DND-41 (cell line): Measurements from ENCODE around the gene YPEL1.
"Not testable (repeated sequence)": the region's sequence is repeated elsewhere in the genome, so short reads cannot be mapped to it uniquely, and the experiment has no call there.

ENCODE experiments used
- ATAC-seq: fragments of 200-7000 bp; cut with Tn5 transposase; 3 replicates; pipeline ENCODE4 v1.9.1; 2021; ENCODE audit warnings: low read depth; ENCODE audit not compliant: insufficient read depth
- DNase-seq: peaks from one replicate; pipeline ENCODE4 v3.0.0-alpha.2; 2020
- H2AFZ ChIP-seq: 2 replicates; pipeline ENCODE4 v1.6.0; 2012; ENCODE audit warnings: low read depth, low read length
- H3K27ac ChIP-seq: 2 replicates; pipeline ENCODE4 v1.5.1; 2012; ENCODE audit warnings: low read length, inconsistent platforms
- H3K27me3 ChIP-seq: fragments of 200-600 bp; sonication (generic); 2 replicates; pipeline ENCODE4 v1.6.0; 2012; ENCODE audit warnings: low read length, mild to moderate bottlenecking, inconsistent platforms; ENCODE audit not compliant: insufficient read depth, poor library complexity
- H3K36me3 ChIP-seq: 2 replicates; pipeline ENCODE4 v1.5.1; 2012; ENCODE audit warnings: low read length, inconsistent platforms; ENCODE audit not compliant: insufficient read depth
- H3K4me1 ChIP-seq: 2 replicates; pipeline ENCODE4 v1.5.1; 2012; ENCODE audit warnings: mild to moderate bottlenecking, low read length; ENCODE audit not compliant: insufficient read depth
- H3K4me2 ChIP-seq: 2 replicates; pipeline ENCODE4 v1.6.0; 2012; ENCODE audit warnings: mild to moderate bottlenecking, moderate library complexity, low read length, inconsistent platforms; ENCODE audit not compliant: insufficient read depth
- H3K4me3 ChIP-seq, 2 experiments: fragments of 200-600 bp in 1 of 2; shearing (Covaris generic) in 1 of 2; 2 replicates each; pipeline ENCODE4 v1.5.1; 2012 to 2016; ENCODE audit warnings: inconsistent platforms in 2 of 2, low read length in 2 of 2, mild to moderate bottlenecking in 2 of 2, low read depth in 1 of 2, moderate library complexity in 1 of 2
- H3K79me2 ChIP-seq: 2 replicates; pipeline ENCODE4 v1.6.0; 2012; ENCODE audit warnings: low read length, inconsistent platforms; ENCODE audit not compliant: insufficient read depth
- H3K9ac ChIP-seq: 2 replicates; pipeline ENCODE4 v1.6.0; 2012; ENCODE audit warnings: low read depth, mild to moderate bottlenecking, inconsistent platforms, low read length, moderate library complexity
- H3K9me3 ChIP-seq: 2 replicates; pipeline ENCODE4 v1.5.1; 2012; ENCODE audit warnings: low read length, moderate library complexity, mild to moderate bottlenecking, inconsistent platforms; ENCODE audit not compliant: insufficient read depth, severe bottlenecking
- H4K20me1 ChIP-seq: 2 replicates; pipeline ENCODE4 v1.6.0; 2012; ENCODE audit warnings: low read length; ENCODE audit not compliant: insufficient read depth
- CTCF ChIP-seq: IDR thresholded peaks from 2 replicates; pipeline ENCODE4 v1.5.1; 2012; ENCODE audit warnings: borderline replicate concordance, low read length, moderate library complexity, mild to moderate bottlenecking; ENCODE audit not compliant: poor library complexity, severe bottlenecking; ENCODE audit errors: extremely low read depth
- EZH2 ChIP-seq: IDR thresholded peaks from 3 replicates; pipeline ENCODE4 v1.6.1; 2012; ENCODE audit warnings: borderline replicate concordance, low read depth, mild to moderate bottlenecking, moderate library complexity, low read length, inconsistent platforms; ENCODE audit not compliant: severe bottlenecking

The YPEL1 gene

GRCh38 chr22:21725956-21726649 is 9.5 kb downstream of the YPEL1 start:
- Histone ChIP-seq H3K27ac (no peak overlapping the region; the same call in 1 of the 2 replicates), H4K20me1 (peaks cover 31% of the 10 kb centered on the region), H3K9me3 (no peaks in the 10 kb centered on the region), H3K4me1 (peaks cover 15% of the 10 kb centered on the region), H3K4me3 (no peak overlapping the region), H3K9ac (no peak overlapping the region), H3K79me2 (peaks cover 76% of the 10 kb centered on the region), H3K27me3 (no peaks in the 10 kb centered on the region), H3K4me2 (no peak overlapping the region), H3K36me3 (peaks cover 25% of the 10 kb centered on the region), H2AFZ (no peak overlapping the region)
- no peak for DNase-seq
- TF ChIP-seq CTCF (no peak), EZH2 (no peak)
- ATAC-seq: no peak

GRCh38 chr22:21724496-21724895 is 11.1 kb downstream of the YPEL1 start:
- ATAC-seq, H3K27me3 ChIP-seq, H2AFZ ChIP-seq, H3K4me2 ChIP-seq, H3K9me3 ChIP-seq, H3K9ac ChIP-seq, H3K4me3 ChIP-seq, DNase-seq, H3K27ac ChIP-seq: not testable (repeated sequence)
- Histone ChIP-seq H3K4me1 (peaks cover 15% of the 10 kb centered on the region), H3K79me2 (peaks cover 66% of the 10 kb centered on the region), H3K36me3 (peaks cover 18% of the 10 kb centered on the region), H4K20me1 (peaks cover 26% of the 10 kb centered on the region)

DNA sequence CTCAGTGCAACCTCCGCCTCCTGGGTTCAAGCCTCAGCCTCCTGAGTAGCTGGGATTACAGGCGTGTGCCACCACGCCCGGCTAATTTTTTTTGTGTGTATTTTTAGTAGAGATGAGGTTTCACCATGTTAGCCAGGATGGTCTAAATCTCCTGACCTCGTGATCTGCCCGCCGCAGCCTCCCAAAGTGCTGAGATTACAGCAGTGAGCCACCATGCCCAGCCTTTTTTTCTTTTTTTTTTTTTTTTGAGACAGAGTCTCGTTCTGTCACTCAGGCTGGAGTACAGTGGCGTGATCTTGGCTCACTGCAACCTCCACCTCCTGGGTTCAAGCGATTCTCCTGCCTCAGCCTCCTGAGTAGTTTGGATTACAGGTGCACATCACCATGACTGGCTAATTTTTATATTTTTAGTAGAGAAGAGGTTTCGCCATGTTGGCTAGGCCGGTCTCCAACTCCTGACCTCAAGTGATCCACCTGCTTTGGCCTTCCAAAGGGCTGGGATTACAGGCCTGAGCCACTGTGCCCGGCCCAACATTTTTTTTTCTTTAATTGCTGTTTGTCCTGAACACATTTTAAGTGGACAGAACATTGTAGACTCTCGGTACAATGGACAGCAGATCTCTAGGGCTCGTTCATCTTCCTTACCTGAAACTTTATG is 14.3 kb downstream of the YPEL1 start:
- H3K4me3 ChIP-seq, H3K27ac ChIP-seq, H3K36me3 ChIP-seq, H2AFZ ChIP-seq, H3K4me2 ChIP-seq, H3K4me1 ChIP-seq, DNase-seq, H3K27me3 ChIP-seq, H3K9me3 ChIP-seq, H4K20me1 ChIP-seq, H3K9ac ChIP-seq, ATAC-seq: not testable (repeated sequence)
- H3K79me2 ChIP-seq: peaks cover 55% of the 10 kb centered on the region

DNA sequence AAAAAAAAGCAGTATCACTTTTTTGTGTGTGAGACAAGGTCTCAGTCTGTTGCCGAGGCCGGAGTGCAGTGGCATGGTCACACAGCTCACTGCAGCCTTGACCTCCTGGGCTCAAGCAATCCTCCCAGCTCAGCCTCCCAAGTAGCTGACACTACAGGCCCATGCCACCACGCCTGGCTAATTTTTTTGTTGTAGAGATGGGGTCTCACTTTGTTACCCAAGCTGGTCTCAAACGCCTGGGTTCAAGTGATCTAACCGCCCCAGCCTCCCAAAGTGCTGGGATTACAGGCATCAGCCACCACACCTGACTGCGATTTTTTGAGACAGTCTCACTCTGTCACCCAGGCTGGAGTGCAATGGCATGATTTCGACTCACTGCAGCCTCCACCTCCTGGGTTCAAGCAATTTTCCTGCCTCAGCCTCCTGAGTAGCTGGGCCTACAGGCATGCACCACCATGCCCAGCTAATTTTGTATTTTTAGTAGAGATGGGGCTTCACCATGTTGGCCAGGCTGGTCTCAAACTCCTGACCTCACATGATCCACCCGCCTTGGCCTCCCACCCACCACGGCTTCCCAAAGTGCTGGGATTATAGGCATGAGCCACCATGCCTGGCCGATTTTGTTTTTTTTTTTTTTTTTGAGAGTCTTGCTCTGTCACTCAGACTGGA is 15.3 kb downstream of the YPEL1 start:
- H4K20me1 ChIP-seq, H3K27me3 ChIP-seq, DNase-seq, H3K4me2 ChIP-seq, H3K9me3 ChIP-seq, H3K4me1 ChIP-seq, ATAC-seq, H3K36me3 ChIP-seq, H2AFZ ChIP-seq, H3K27ac ChIP-seq, H3K4me3 ChIP-seq, H3K9ac ChIP-seq: not testable (repeated sequence)
- H3K79me2 ChIP-seq: peaks cover 45% of the 10 kb centered on the region
